Astrocyte of the cerebellum (primary cell): ENCODE measurements around the gene XPO1.

Source experiments
- DNase-seq: peaks from one replicate; pipeline ENCODE4 v3.0.0-alpha.2; 2011; ENCODE audit warnings: low read depth
- H3K4me3 ChIP-seq: 2 replicates; pipeline ENCODE4 v1.5.1; 2011; ENCODE audit warnings: mild to moderate bottlenecking, low read depth, low read length, moderate library complexity
- CTCF ChIP-seq: IDR thresholded peaks from 2 replicates; pipeline ENCODE4 v1.5.1; 2012; ENCODE audit warnings: low read length, low read depth, moderate library complexity, mild to moderate bottlenecking; ENCODE audit errors: missing control alignments
- in situ Hi-C: cut with HindIII; loops from 2 replicates; pipeline ENCODE4 v1.10.0; 2017; ENCODE audit warnings: low sequenced_read_pairs

XPO1 gene

DNA sequence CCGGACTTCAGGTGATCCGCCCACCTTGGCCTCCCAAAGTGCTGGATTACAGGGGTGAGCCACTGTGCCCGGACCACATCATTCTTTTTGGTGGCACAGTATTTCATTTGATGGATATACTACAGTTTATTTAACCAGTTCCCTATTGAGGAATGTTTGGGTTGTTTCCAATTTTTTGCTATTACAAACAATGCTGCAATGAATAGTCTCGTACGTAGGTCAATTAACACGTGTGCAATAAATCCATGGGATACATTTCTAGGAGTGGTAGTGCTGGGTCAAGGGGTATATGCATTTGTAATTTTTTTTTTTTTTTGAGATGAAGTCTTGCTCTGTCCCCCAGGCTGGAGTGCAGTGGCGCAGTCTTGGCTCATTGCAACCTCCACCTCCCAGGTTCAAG is 28.4 kb upstream of the XPO1 start:
- no peak for DNase-seq
- no peak for TF ChIP-seq CTCF
- in situ Hi-C loops: no loop called here
- no peak overlapping the region for H3K4me3 ChIP-seq

DNA sequence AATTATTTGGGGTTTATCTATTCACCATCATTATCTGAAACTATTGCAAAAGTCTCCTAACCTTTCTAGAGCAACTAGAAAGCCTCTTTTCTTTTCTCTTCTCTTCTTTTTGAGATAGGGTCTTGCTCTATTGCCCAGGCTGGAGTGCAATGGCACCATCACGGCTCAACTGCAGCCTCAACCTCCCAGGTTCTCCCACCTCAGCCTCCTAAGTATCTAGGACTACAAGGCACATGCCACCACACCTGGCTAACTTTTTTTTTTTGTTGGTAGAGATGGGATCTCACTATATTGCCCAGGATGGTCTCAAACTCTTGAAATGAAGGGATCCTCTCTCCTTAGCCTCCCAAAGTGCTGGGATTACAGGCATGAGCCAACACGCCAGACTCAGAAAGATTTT is 24.5 kb upstream of the XPO1 start:
- DNase-seq: no peak
- in situ Hi-C loops: no loop called here
- no peak for TF ChIP-seq CTCF
- H3K4me3 ChIP-seq: no peak overlapping the region

- H3K4me3 ChIP-seq: no peak overlapping the region
- no peak for TF ChIP-seq CTCF
- in situ Hi-C loops: no loop called here
- no peak for DNase-seq
Observed at GRCh38 chr2:61558160-61558559, 20.0 kb upstream of the XPO1 start.

GRCh38 chr2:61557381-61557780 is 19.2 kb upstream of the XPO1 start:
- no peak for DNase-seq
- in situ Hi-C loops: no loop called here
- H3K4me3 ChIP-seq: no peak overlapping the region
- no peak for TF ChIP-seq CTCF

GRCh38 chr2:61554604-61555003 is 16.4 kb upstream of the XPO1 start:
- TF ChIP-seq CTCF: no peak
- in situ Hi-C loops: no loop called here
- H3K4me3 ChIP-seq: no peak overlapping the region
- DNase-seq: no peak

DNA sequence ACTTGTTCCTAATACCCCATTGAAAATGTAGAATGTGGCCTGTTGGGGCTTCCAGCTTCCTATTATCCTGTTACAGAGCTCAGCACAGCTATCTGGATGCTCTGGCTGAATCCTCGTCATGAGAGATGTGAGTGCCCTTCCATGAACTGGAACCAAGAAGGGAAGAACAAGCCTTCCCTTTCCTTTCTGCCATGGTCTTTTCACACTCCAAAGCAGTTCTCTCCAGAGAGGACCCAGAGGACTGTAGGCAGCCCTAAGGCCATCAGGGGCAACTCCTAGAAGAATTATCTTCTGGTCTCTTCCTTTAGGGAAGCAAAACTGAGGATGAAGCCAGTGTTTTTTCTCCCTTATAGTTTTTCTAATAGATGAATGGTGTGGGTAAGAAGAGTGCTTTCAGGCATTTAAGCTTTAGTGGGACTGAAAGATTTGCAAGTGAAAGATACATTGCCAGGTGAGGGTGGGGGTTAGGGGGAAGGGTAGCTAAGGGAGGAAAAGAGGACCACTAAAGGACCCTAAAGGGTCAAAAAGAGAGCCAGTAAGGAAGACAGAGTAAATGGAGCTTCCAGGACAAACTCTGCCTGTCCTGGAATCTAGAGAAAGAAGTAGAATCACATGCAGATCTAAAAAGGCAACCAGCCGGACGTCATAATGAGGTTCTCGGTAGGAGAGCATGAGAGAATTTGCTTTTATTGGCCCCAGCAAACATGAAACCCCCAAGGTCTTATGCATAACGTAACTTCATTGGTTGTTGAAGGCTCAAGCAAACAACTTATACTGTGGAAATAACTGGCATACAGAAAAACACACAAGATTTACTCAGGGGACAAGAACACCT is 12.4 kb upstream of the XPO1 start:
- in situ Hi-C loops: no loop called here
- no peak for DNase-seq
- TF ChIP-seq CTCF: no peak
- H3K4me3 ChIP-seq: no peak overlapping the region
